Stimulated activated CD8-positive, alpha-beta memory T cell treated with anti-CD3 and anti-CD28 coated beads, Interleukin-2, amount 100 ng/mL, for 48 hours (primary cell): ENCODE measurements around the gene TRABD2B.
"Not testable (repeated sequence)": the region's sequence is repeated elsewhere in the genome, so short reads cannot be mapped to it uniquely, and the experiment has no call there.

ENCODE experiments used
- DNase-seq, 2 donors: peaks; one replicate each; pipeline ENCODE4 v3.0.0-alpha.2; 2020; ENCODE audit warnings: low read depth in 2 of 2

Gene TRABD2B

GRCh38 chr1:47967864-47968555, 29.2 kb downstream of the TRABD2B start:
- DNase-seq = no peak

GRCh38 chr1:47965816-47966215, 31.4 kb downstream of the TRABD2B start:
- DNase-seq = no peak

- DNase-seq = no peak
Measured at GRCh38 chr1:47964636-47965035, 32.5 kb downstream of the TRABD2B start.

- no peak for DNase-seq
Measured at GRCh38 chr1:47963568-47964358, 33.4 kb downstream of the TRABD2B start.

GRCh38 chr1:47962750-47963492, 34.3 kb downstream of the TRABD2B start:
- no peak for DNase-seq

- DNase-seq = not testable (repeated sequence)
Measured at GRCh38 chr1:47961835-47962234, 35.4 kb downstream of the TRABD2B start.

GRCh38 chr1:47956491-47956890, 40.7 kb downstream of the TRABD2B start:
- DNase-seq = not testable (repeated sequence)

GRCh38 chr1:47953661-47954060, 43.5 kb downstream of the TRABD2B start:
- DNase-seq = no peak

GRCh38 chr1:47951545-47952235, 45.5 kb downstream of the TRABD2B start:
- no peak for DNase-seq

- DNase-seq = no peak
Measured at GRCh38 chr1:47951026-47951425, 46.2 kb downstream of the TRABD2B start.

- no peak for DNase-seq
Measured at GRCh38 chr1:47950471-47950870, 46.7 kb downstream of the TRABD2B start.

GRCh38 chr1:47948126-47948525, 49.1 kb downstream of the TRABD2B start:
- no peak for DNase-seq

- DNase-seq = no peak
Measured at GRCh38 chr1:47947531-47947930, 49.7 kb downstream of the TRABD2B start.

- no peak for DNase-seq
Measured at GRCh38 chr1:47944561-47944960, 52.6 kb downstream of the TRABD2B start.

- no peak for DNase-seq
Measured at GRCh38 chr1:47942240-47942629, 55.0 kb downstream of the TRABD2B start.

GRCh38 chr1:47941609-47942239, 55.5 kb downstream of the TRABD2B start:
- DNase-seq = no peak

GRCh38 chr1:47940779-47941178, 56.4 kb downstream of the TRABD2B start:
- no peak for DNase-seq

GRCh38 chr1:47940326-47940725, 56.9 kb downstream of the TRABD2B start:
- no peak for DNase-seq

GRCh38 chr1:47938520-47938919, 58.7 kb downstream of the TRABD2B start:
- DNase-seq = no peak

GRCh38 chr1:47937586-47938254, 59.5 kb downstream of the TRABD2B start:
- DNase-seq = no peak
